CD4-positive, alpha-beta T cell treated with Interleukin-4 for 1 hour (primary cell): ENCODE data around the gene VIPR2.
"Not testable (repeated sequence)": the region's sequence is repeated elsewhere in the genome, so short reads cannot be mapped to it uniquely, and the experiment has no call there.

Source experiments
- DNase-seq, 2 donors: peaks; one replicate each; pipeline ENCODE4 v3.0.0-alpha.2; 2020 to 2022

VIPR2 gene

GRCh38 chr7:159086301-159086925, 58.3 kb downstream of the VIPR2 start:
- DNase-seq: no peak

GRCh38 chr7:159084069-159084801, 60.4 kb downstream of the VIPR2 start:
- DNase-seq: no peak

- no peak for DNase-seq
Observed at GRCh38 chr7:159083698-159084068, 61.0 kb downstream of the VIPR2 start.

GRCh38 chr7:159083001-159083697, 61.5 kb downstream of the VIPR2 start:
- no peak for DNase-seq

GRCh38 chr7:159082075-159082474, 62.6 kb downstream of the VIPR2 start:
- DNase-seq: not testable (repeated sequence)

GRCh38 chr7:159078911-159079270, 65.8 kb downstream of the VIPR2 start:
- no peak for DNase-seq

- no peak for DNase-seq
Observed at GRCh38 chr7:159078193-159078910, 66.3 kb downstream of the VIPR2 start.

GRCh38 chr7:159076333-159076732, 68.3 kb downstream of the VIPR2 start:
- DNase-seq: no peak

- no peak for DNase-seq
Observed at GRCh38 chr7:159075563-159076238, 69.0 kb downstream of the VIPR2 start.

GRCh38 chr7:159071260-159071659, 73.4 kb downstream of the VIPR2 start:
- no peak for DNase-seq

GRCh38 chr7:159070431-159071148, 74.1 kb downstream of the VIPR2 start:
- no peak for DNase-seq

GRCh38 chr7:159068893-159069448, 75.7 kb downstream of the VIPR2 start:
- no peak for DNase-seq

GRCh38 chr7:159068488-159068811, 76.2 kb downstream of the VIPR2 start:
- no peak for DNase-seq

- DNase-seq: no peak
Observed at GRCh38 chr7:159067576-159068487, 76.8 kb downstream of the VIPR2 start.

- DNase-seq: no peak
Observed at GRCh38 chr7:159066816-159067575, 77.7 kb downstream of the VIPR2 start.

- no peak for DNase-seq
Observed at GRCh38 chr7:159065852-159066480, 78.7 kb downstream of the VIPR2 start.

GRCh38 chr7:159064816-159065510, 79.7 kb downstream of the VIPR2 start:
- no peak for DNase-seq

- no peak for DNase-seq
Observed at GRCh38 chr7:159064121-159064815, 80.4 kb downstream of the VIPR2 start.
